ENCODE results near the gene KCNH2. TPM values are rescaled to one million over a fixed set of nuclear protein-coding genes. Genes with fewer than 3 reads are reported as not detected.
A peak's percentile ranks its signal among the peaks of the same experiment; 100 is the strongest.

The KCNH2 gene
- total RNA-seq, 2 donors from 2014 or later: 27.3 to 37.3 TPM

DNA sequence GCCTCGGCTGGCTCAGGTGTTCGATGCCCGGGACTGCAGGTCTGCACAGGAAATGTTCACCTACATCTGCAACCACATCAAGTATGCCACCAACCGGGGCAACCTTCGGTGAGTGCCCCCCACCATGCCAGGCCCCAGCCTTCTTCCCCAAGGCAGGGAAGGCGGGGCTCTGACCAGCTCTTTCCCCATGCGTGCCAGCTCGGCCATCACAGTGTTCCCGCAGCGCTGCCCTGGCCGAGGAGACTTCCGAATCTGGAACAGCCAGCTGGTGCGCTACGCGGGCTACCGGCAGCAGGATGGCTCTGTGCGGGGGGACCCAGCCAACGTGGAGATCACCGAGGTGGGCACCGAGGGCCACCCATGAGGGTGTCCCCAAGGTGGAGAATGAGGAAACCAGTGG lies 20.2 kb upstream of the KCNH2 start:
- intact Hi-C loops (cut with DNase I): no loop called here
- no peak for DNase-seq (ENCODE audit: low spot score)

DNA sequence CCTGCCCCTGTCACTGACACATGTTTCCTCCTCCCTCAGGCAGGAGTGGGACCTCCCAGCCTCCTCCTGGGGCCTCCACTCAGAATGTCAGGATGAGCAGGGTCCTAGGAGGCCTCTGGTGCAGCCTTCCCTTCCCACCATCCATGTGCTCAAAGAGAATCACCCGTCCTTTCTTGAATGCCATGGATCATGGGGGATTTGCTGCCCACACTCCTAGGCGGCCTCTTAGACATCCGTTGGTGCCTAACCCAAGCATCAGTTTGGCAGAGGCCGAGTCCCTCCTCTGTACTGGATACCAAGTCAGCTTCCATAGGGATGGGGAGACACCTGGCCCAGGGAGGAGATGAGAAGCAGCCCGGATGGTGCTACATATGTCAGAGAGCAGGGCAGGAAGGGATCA lies 19.7 kb upstream of the KCNH2 start:
- DNase-seq (ENCODE audit: low spot score): no peak
- intact Hi-C loops (cut with DNase I): no loop called here

DNA sequence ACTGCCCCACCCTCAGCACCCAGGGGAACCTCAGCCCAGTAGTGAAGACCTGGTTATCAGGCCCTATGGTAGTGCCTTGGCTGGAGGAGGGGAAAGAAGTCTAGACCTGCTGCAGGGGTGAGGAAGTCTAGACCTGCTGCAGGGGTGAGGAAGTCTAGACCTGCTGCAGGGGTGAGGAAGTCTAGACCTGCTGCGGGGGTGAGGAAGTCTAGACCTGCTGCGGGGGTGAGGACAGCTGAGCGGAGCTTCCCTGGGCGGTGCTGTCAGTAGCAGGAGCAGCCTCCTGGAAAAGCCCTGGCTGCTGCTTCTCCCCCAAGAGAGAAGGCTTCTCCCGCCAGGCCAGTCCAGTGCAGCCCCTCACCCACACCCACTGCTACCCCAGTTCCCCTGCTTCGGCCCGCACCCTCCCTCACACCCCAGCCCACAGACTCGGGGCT lies 19.0 kb upstream of the KCNH2 start:
- intact Hi-C loops (cut with DNase I): no loop called here
- no peak for DNase-seq (ENCODE audit: low spot score)

DNA sequence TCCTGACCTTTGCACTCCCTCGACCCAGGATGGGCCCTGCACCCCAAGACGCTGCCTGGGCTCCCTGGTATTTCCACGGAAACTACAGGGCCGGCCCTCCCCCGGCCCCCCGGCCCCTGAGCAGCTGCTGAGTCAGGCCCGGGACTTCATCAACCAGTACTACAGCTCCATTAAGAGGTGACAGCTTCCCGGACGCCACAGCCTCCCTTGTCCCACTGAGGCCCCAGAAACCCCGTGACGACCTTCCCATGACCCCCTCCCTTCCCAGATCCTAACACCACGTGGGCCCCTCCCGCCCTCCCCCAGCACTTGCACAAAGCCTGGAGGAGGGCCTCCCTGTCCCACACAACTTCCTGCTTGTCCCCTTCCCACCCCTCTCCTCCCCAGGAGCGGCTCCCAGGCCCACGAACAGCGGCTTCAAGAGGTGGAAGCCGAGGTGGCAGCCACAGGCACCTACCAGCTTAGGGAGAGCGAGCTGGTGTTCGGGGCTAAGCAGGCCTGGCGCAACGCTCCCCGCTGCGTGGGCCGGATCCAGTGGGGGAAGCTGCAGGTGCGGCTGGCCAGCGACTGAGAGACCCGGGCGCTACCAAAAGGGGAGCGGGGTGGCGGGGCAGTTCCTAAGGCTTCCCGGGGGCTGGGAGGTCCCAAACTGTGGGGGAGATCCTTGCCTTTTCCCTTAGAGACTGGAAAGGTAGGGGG lies 18.4 kb upstream of the KCNH2 start:
- intact Hi-C loops (cut with DNase I): no loop called here
- DNase-seq (ENCODE audit: low spot score): no peak

DNA sequence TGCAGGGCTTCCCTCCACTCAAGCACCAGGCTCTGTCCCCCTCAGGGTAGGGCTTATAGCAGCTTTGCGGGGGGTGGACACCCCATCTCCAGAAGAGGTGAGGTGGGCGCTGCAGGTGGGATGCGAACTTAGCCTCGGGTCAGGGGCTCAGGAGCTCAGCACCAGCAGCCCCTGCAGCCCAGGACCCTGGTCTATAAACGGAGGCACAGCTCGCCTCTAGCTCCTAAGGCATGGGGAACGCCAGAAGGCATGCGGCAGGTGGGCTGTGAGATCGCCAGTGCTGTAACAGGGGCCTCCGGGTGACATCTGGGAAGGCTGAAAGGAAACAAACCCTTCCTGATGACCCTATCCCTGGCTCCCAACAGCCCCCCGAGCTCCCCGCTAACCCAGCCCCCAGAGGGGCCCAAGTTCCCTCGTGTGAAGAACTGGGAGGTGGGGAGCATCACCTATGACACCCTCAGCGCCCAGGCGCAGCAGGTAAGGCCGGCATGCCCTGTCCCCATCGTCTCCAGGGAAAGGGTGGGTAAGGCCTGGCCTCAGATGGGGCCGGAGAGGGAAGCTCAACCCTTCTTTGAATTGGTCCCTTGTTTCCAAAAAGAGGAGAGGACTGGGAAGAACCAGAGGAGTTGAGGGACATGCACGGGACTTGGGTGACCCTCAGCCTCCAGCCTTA lies 16.9 kb upstream of the KCNH2 start:
- DNase-seq (ENCODE audit: low spot score): no peak
- intact Hi-C loops (cut with DNase I): no loop called here

DNA sequence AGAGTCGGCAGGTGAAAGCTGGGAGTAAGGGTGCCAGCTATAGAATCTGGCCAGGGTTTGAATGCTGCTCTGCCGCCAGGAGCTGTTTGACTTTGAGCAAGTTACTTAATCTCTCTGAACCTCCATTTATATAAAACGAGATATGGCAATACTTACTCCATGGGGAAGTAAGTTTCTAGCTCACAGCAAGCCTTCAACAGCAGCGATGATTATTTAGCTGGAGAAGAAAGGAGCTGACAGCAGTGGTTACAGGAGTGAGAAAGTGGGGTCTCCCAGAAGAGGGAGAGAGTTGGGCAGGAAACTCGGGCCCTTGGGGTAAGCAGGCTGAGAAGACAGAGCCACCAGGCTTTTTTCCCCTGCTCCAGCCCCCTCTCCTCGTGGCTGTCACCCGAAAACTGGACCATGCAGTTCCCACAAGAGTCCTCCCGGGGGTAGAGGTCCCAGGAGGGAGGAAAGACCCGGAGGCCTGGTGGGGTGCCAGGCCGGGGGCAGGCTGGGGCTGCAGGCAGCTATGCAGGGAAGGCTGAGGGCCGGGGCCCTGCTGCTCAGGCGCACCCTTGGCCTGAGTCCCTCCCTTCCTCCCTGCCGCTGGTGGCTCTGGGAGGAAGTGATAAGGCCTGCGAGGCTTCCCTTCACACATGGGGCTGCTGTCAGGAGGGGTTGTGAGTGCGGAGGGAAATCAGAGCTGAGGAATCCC lies 16.2 kb upstream of the KCNH2 start:
- DNase-seq (ENCODE audit: low spot score): no peak
- intact Hi-C loops (cut with DNase I): no loop called here

DNA sequence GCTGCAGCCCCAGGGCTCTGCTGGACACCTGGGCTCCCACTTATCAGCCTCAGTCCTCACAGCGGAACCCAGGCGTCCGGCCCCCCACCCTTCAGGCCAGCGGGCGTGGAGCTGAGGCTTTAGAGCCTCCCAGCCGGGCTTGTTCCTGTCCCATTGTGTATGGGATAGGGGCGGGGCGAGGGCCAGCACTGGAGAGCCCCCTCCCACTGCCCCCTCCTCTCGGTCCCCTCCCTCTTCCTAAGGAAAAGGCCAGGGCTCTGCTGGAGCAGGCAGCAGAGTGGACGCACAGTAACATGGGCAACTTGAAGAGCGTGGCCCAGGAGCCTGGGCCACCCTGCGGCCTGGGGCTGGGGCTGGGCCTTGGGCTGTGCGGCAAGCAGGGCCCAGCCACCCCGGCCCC lies 15.4 kb upstream of the KCNH2 start:
- intact Hi-C loops (cut with DNase I): no loop called here
- DNase-seq (ENCODE audit: low spot score): no peak

DNA sequence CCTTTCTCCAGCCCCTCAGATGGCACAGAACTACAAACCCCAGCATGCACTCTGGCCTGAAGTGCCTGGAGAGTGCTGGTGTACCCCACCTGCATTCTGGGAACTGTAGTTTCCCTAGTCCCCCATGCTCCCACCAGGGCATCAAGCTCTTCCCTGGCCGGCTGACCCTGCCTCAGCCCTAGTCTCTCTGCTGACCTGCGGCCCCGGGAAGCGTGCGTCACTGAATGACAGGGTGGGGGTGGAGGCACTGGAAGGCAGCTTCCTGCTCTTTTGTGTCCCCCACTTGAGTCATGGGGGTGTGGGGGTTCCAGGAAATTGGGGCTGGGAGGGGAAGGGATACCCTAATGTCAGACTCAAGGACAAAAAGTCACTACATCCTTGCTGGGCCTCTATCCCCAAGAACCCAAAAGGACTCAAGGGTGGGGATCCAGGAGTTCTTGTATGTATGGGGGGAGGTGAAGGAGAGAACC lies 14.7 kb upstream of the KCNH2 start:
- intact Hi-C loops (cut with DNase I): no loop called here
- DNase-seq (ENCODE audit: low spot score): no peak

DNA sequence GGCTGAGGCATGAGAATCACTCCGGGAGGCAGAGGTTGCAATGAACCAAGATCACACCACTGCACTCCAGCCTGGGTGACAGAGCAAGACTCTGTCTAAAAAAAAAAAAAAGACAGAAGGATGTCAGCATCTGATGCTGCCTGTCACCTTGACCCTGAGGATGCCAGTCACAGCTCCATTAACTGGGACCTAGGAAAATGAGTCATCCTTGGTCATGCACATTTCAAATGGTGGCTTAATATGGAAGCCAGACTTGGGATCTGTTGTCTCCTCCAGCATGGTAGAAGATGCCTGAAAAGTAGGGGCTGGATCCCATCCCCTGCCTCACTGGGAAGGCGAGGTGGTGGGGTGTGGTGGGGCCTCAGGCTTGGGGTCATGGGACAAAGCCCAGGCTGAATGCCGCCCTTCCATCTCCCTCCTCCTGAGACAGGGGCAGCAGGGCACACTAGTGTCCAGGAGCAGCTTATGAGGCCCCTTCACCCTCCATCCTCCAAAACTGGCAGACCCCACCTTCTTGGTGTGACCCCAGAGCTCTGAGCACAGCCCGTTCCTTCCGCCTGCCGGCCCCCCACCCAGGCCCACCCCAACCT lies 14.0 kb upstream of the KCNH2 start:
- no peak for DNase-seq (ENCODE audit: low spot score)
- intact Hi-C loops (cut with DNase I): no loop called here

DNA sequence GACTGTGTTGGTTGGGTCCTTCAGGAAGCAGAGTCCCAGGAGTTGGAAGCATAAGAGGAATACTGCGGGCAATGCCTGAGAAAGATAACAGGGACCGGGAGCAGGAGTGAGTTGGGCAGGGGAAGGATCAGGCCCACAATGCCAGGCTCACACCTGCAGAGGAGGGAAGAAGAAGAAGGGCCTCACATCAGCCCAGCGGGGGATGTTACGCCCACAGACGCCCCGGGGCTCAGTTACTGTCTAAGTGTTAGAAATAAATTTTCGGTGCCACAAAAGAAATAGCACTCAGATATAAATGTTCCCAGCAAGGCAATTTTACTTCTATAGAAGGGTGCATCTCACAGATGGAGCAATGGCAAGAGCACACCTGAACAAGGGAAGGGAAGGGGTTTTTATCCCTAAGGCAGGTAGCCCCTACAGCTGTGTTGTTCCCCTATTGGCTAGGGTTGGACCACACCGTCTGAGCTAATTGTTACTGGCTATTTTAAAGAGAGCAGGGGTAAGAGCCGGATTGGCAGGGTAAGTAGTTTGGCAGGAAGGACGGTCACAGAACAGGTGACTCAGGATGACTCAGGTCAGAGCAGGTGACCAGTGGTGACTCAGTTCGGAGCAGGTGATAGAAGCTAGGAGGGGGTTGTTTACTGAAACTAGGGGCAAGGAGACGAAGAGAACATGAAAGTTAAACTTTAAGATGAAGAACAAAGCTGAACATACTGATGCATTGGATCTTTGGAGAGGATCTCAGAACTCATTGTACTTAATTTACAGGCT lies 12.5 kb upstream of the KCNH2 start, which contains the start of gene NOS3:
Gene NOS3 (plus strand): TSS at position 602 of the 771 bp plus-strand sequence. CDS start 2,787 bp downstream, outside the sequence.
- intact Hi-C loops (cut with DNase I): no loop called here
- DNase-seq (ENCODE audit: low spot score): no peak

DNA sequence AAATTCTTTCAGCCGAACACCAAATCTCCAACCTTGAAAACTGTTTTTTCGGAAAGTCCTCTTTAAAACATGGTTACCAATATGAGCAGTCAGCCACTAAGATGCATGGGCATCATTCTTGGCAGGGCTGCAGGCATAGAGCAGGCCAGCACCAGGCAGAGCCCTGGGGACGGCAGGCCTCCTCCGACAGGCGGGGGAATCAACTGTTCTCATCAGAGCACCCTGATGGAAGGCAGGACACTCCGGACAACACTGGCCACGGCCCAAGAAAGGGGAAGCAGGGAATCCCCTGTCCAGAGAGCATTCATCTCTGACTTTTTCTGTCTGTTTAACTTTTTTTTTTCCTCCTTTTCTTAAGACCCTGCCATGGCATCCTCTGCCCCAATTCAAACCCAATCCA lies 11.3 kb upstream of the KCNH2 start:
- intact Hi-C loops (cut with DNase I): loop anchor here (2.0 to 10.0 kb wide), 2 partner anchors 91 to 205 kb away; no protein-coding TSS in a partner anchor
- no peak for DNase-seq (ENCODE audit: low spot score)

DNA sequence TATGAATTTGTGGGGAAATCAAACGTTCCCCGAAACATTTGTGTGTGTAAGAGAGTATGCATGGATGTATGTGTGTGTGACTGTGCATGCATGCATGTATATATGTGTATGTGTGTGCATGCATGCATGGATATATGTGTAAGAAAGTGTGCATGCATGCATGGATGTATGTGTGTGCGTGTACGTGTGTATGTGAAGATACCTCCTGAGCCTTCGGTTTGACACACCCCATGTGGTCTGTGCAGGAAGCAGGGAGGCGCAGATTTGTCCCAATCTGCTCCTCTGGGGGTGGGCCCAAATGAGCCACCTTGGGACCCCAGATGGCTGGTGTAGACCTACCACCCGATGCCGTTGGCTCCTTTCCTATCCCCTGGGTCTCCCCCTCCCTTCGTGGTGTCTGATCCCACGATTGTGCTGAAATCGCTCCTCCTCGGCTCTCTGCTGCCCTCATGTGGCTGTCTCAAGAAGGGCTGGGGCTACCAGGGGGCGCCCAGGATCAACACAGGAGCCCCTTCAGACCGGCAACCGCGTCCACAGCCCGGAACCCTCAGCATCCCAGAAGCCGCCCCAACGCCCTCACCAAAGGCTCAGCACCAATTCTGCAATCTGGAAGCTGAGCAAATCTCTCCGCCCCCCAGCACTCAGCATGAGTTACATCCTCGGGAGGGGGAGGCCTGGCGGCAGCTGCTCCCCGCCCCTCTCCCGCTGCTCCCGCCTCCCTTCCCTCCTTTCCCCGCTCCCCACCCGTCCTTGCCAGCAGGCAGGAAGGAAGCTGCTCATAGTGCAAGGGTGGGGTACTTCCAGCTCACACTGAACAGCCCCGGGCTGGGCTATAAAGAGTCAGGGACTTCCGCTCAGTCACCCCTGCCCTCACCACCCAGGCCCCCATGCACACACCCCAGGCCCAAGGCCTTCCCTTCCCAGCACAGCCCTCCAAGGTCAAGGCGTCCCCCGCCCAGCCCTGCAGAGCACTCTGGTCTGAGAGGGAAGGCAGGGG lies 10.4 kb upstream of the KCNH2 start:
- DNase-seq (ENCODE audit: low spot score): peak; percentile 89
- intact Hi-C loops (cut with DNase I): loop anchor here (2.0 to 10.0 kb wide), 2 partner anchors 90 to 204 kb away; no protein-coding TSS in a partner anchor

DNA sequence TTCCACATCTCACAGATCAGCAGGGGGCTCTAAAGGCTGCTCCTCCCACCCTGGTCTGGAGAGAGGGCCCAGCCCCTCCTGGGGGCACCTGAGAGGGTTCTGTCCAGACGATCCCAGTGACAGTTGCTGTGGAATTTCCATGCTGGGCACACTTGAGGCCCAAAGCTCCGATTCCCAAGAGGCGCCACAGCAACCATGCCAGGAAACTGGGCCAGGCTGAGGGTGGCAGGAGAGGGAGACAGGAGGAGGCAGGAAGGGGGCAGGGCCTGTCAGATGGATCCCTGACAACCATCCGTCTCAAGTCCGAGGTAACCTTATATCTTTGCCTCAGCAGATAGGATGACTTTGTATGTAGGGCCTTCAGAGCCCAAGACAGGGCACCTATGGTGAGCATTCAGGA lies 8.4 kb upstream of the KCNH2 start:
- no peak for DNase-seq (ENCODE audit: low spot score)
- intact Hi-C loops (cut with DNase I): loop anchor here in 1 of 2 donors (2.0 to 10.0 kb wide), 2 partner anchors 86 to 202 kb away; no protein-coding TSS in a partner anchor

DNA sequence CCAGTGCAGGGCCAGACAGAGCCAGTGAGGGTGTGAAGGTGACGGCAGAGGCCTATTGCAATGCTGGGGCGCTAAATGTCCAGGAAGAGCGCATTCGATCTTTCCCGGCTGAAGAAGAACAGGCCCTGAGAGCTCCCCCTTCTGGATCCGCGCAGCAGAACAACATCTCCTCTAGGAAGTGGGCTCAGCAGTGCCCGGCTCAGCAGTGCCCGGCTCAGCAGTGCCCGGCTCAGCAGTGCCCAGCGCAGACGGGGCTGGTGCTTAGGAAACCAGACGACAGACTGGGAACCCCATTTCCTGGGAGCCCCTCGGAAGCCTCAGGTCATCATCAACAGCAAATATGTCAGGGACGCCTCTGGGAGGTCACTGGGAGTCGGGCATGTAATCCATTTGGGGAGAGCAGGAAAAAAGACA lies 8.0 kb upstream of the KCNH2 start:
- intact Hi-C loops (cut with DNase I): loop anchor here in 1 of 2 donors (2.0 to 10.0 kb wide), 2 partner anchors 85 to 201 kb away; no protein-coding TSS in a partner anchor
- DNase-seq (ENCODE audit: low spot score): no peak

DNA sequence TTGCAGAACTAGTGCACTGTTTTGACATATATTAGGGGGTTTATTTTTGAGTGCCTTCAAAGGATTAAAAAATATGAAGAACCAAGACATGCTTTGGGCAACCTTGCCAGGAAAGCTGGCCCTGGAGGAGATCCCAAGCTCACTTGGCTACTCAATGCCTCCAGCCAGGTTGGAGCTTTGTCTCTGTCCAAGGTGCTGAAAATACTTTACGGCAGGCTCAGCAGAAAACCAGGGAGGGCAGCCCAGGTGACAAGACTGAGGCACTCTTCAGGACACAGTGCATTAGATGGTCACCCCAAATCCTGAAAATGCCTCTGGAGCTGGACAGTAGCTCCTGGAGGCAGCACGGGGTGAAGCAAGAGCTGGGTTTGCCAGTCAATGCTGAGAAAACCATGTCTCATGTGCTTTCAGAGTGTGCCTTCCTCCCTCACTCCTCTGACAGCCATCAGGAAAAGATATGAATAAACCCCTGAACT lies 5.8 kb upstream of the KCNH2 start:
- intact Hi-C loops (cut with DNase I): loop anchor here in 1 of 2 donors (10.0 kb wide), 1 partner anchor 199 kb away; no protein-coding TSS in a partner anchor
- no peak for DNase-seq (ENCODE audit: low spot score)

DNA sequence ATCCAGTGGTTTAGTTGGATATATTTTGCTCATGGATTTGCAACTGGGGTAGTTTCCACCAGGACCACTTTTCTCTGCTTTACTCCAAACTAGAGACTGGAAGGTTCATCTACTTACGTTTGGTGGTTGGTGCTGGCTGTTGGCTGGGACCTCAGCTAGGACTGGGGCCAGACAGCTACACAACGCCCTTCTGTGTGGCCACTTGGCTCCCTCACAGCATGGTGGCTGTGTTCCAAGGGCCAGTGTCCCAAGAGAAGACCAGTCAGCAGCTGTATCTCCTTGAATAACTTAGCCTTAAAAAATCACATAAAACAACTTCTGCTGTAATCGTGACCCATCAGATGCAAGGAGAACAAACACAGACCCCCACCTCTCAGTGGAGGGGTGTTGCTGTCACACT lies 4.2 kb upstream of the KCNH2 start:
- intact Hi-C loops (cut with DNase I): loop anchor here in 1 of 2 donors (10.0 kb wide), 1 partner anchor 198 kb away; no protein-coding TSS in a partner anchor
- no peak for DNase-seq (ENCODE audit: low spot score)

DNA sequence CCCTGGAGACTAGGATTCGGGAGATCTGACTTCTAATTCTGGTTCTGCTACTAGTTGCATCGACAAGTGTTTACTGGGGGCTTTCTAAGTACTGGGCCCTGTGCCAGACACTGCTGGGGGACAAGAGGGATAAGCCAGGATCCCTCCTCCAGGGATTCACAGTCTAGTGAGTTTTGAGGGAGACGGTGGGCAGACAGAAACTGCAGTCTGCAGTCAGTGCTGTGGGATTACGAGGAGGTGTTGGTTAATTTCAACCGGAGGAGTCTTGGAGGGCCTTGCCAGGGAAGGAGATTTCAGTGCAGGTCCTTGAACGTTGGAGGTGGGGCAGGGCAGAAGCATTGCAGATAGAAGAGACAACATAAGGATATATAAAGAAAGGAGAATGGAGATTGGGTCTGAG lies 3.5 kb upstream of the KCNH2 start:
- intact Hi-C loops (cut with DNase I): loop anchor here in 1 of 2 donors (10.0 kb wide), 1 partner anchor 197 kb away; no protein-coding TSS in a partner anchor
- no peak for DNase-seq (ENCODE audit: low spot score)

All from posterior vena cava (tissue), 2 donors.